ENCODE measurements around the gene FAM168B. TPM values are rescaled to one million over a fixed set of nuclear protein-coding genes. Genes with fewer than 3 reads are reported as not detected.

The FAM168B gene
- total RNA-seq, 1 donor from 2014 or later = 116 TPM

- no peak for DNase-seq (ENCODE audit: low read depth)
Measured at GRCh38 chr2:131023758-131024157, 69.5 kb downstream of the FAM168B start.

- DNase-seq (ENCODE audit: low read depth) = no peak
Measured at GRCh38 chr2:131022731-131023130, 70.5 kb downstream of the FAM168B start.

GRCh38 chr2:131016826-131017741 is 76.2 kb downstream of the FAM168B start:
- peak; percentile 93 for DNase-seq (ENCODE audit: low read depth)

GRCh38 chr2:131015764-131016163 is 77.5 kb downstream of the FAM168B start:
- no peak for DNase-seq (ENCODE audit: low read depth)

- no peak for DNase-seq (ENCODE audit: low read depth)
Measured at GRCh38 chr2:131014141-131014540, 79.1 kb downstream of the FAM168B start.

GRCh38 chr2:131011486-131011885 is 81.8 kb downstream of the FAM168B start:
- no peak for DNase-seq (ENCODE audit: low read depth)

- DNase-seq (ENCODE audit: low read depth) = no peak
Measured at GRCh38 chr2:131010566-131010965, 82.7 kb downstream of the FAM168B start.

GRCh38 chr2:131009713-131010475 is 83.4 kb downstream of the FAM168B start:
- no peak for DNase-seq (ENCODE audit: low read depth)

- no peak for DNase-seq (ENCODE audit: low read depth)
Measured at GRCh38 chr2:131008967-131009366, 84.3 kb downstream of the FAM168B start.

- no peak for DNase-seq (ENCODE audit: low read depth)
Measured at GRCh38 chr2:131006561-131006960, 86.7 kb downstream of the FAM168B start.

- no peak for DNase-seq (ENCODE audit: low read depth)
Measured at GRCh38 chr2:131005216-131005935, 87.9 kb downstream of the FAM168B start.

GRCh38 chr2:131004446-131005209 is 88.6 kb downstream of the FAM168B start:
- DNase-seq (ENCODE audit: low read depth) = no peak

- no peak for DNase-seq (ENCODE audit: low read depth)
Measured at GRCh38 chr2:130998561-130998960, 94.7 kb downstream of the FAM168B start.

Other genes with a start within 250 kb of the FAM168B start
- 189 and 200 TPM in 2 replicates for gene PLEKHB2, start 11.9 kb upstream of the FAM168B start, total RNA-seq
- not detected in 2 replicates for gene POTEE, start 116.1 kb upstream of the FAM168B start, total RNA-seq